DOHH2 (cell line): ENCODE results near the gene GDI1.

Experiments used
- CTCF ChIP-seq: fragments of 200-600 bp; sonication (generic); IDR thresholded peaks from one replicate; pipeline ENCODE4 v1.5.1; 2014; ENCODE audit warnings: antibody characterized with exemption, mild to moderate bottlenecking, low read depth, low read length; ENCODE audit not compliant: poor library complexity, severe bottlenecking
- EZH2phosphoT487 ChIP-seq: fragments of 200-600 bp; sonication (generic); IDR thresholded peaks from 2 replicates; pipeline ENCODE4 v1.6.1; 2017; ENCODE audit warnings: borderline replicate concordance, mild to moderate bottlenecking, antibody characterized with exemption, low read length, moderate library complexity, mixed read lengths

GRCh38 chrX:154413142-154413541 is 23.8 kb upstream of the GDI1 start:
- TF ChIP-seq CTCF (no peak), EZH2phosphoT487 (no peak)
